Measurements from ENCODE around the gene BIVM. TPM values are rescaled to one million over a fixed set of nuclear protein-coding genes. Genes with fewer than 3 reads are reported as not detected.
A peak's percentile ranks its signal among the peaks of the same experiment; 100 is the strongest.

BIVM gene
- total and polyA plus RNA-seq, 2 of the 4 experiments (the other 2 are of a cell fraction), result 7.2 to 12.2 TPM

DNA sequence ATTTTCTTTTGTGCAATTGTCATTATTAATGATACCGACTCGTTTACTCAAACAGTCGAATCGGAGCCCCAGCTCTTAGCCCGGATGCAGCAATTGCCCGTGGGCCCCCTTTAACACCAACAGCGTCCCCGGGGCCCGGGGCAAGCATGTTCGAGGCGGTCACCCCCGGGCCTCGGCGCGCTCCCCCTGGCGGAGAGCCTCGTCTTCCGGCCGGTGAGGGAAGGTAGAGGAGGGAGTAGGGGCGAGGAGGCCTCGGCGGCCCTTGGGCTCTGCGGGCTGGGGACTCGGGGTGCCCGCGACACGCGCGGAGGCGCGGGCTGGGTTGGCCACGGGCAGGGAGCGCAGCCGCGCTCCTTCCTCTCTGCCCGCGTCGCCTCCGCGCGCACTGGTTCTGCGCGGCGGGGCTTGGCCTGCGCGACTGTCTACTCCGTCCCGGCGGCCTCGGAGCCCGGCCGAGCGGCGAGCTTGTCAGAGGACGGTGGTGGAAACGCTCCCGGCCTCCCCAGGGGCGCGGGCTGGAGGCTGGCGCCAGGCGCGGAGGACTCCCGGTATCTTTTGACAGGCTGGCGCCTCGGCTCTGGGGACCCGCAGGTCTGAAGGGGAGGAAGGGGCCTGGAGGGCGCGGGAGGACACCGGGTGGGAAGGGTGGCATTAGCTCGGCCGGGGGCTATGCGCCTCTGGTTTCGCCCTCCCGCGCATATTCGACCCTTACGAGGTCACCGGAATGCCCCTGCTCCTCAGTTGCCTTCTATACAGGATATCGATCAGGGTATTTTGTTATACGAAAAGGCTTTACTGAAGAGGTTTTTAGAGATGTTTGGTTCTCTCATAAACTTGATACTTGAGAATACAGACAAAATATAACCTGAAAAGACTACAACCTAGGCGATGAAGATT is 1.5 kb downstream of the BIVM start:
- peak overlapping the region; percentile 91 for H3K4me2 ChIP-seq (ENCODE audit: low read depth, low read length)
- peak overlapping the region; percentile 92 for H3K9ac ChIP-seq (ENCODE audit: low read depth, low read length)
- H4K20me1 ChIP-seq (ENCODE audit: insufficient read depth, low read length), result peaks cover 4% of the 10 kb centered on the region; the same call in 1 of the 2 replicates
- dilution Hi-C loops (cut with HindIII; ENCODE audit: low sequenced_read_pairs, unreplicated experiment) (no loop called here), intact Hi-C loops (cut with micrococcal nuclease) (loop anchor here (1.0 to 2.0 kb wide), 3 partner anchors 46 to 220 kb away; partner anchors contain the start of genes ERCC5 and TPP2), in situ Hi-C loops (cut with MboI; ENCODE audit: low sequenced_read_pairs) (no loop called here)
- peak overlapping the region; percentile 77 for H2BK5ac ChIP-seq (ENCODE audit: low read depth, low read length, poor library complexity, severe bottlenecking)
- H3K14ac ChIP-seq (replicated peaks; ENCODE audit: low read depth, low read length), result peak overlapping the region; percentile 72
- peak overlapping the region; percentile 68 for H3K27ac ChIP-seq (ENCODE audit: insufficient read depth, low read length)
- POLR2A ChIA-PET (ENCODE audit: unreplicated experiment), result interaction anchor here (0.6 to 0.7 kb wide), 2 partner anchors 13 to 45 kb away, joined by 3 to 4 read pairs; no protein-coding TSS in a partner anchor
- H3K4me3 ChIP-seq (ENCODE audit: insufficient read depth, low read depth, low read length), result peak overlapping the region; percentile 84
- 0 out of 2 replicates have a peak, but pooled peaks cover 3% of the 10 kb centered on the region for H3K4me1 ChIP-seq (ENCODE audit: control insufficient read depth, insufficient read depth, low read length)
- peak overlapping the region; percentile 91 for H3K4ac ChIP-seq (ENCODE audit: low read depth, low read length)
- H4K5ac ChIP-seq (ENCODE audit: low read depth, low read length), result peak overlapping the region; percentile 73
- no peaks in the 10 kb centered on the region for H3K9me3 ChIP-seq (ENCODE audit: control insufficient read depth, insufficient read depth, low read length)
- peak overlapping the region; percentile 58 for H3K23ac ChIP-seq (ENCODE audit: low read depth, low read length)
- TF ChIP-seq MXI1 (IDR thresholded peaks at IDR 0.05; ENCODE audit: borderline replicate concordance, low read depth, low read length) (no peak), POLR2A (IDR thresholded peaks at IDR 0.05; ENCODE audit: low read depth, low read length) (peak; percentile 40; the same call in 1 of the 2 replicates), BHLHE40 (IDR thresholded peaks at IDR 0.05; ENCODE audit: low read depth, low read length) (no peak), RAD21 (IDR thresholded peaks at IDR 0.05; ENCODE audit: low read length) (peak; percentile 25; the same call in 1 of the 2 replicates), MAZ (IDR thresholded peaks at IDR 0.05; ENCODE audit: borderline replicate concordance, low read depth, low read length) (peak; percentile 51; the same call in 1 of the 2 replicates), CHD1 (IDR thresholded peaks at IDR 0.05; ENCODE audit: low read depth, low read length) (0 out of 2 replicates have a peak, but pooled peaks have one; percentile 49), MAFK (IDR thresholded peaks at IDR 0.05; ENCODE audit: low read depth, low read length) (no peak), SMC3 (IDR thresholded peaks at IDR 0.05; ENCODE audit: low read depth, low read length) (peak; percentile 39; the same call in 1 of the 2 replicates)
- TF ChIP-seq, protein P1, sequence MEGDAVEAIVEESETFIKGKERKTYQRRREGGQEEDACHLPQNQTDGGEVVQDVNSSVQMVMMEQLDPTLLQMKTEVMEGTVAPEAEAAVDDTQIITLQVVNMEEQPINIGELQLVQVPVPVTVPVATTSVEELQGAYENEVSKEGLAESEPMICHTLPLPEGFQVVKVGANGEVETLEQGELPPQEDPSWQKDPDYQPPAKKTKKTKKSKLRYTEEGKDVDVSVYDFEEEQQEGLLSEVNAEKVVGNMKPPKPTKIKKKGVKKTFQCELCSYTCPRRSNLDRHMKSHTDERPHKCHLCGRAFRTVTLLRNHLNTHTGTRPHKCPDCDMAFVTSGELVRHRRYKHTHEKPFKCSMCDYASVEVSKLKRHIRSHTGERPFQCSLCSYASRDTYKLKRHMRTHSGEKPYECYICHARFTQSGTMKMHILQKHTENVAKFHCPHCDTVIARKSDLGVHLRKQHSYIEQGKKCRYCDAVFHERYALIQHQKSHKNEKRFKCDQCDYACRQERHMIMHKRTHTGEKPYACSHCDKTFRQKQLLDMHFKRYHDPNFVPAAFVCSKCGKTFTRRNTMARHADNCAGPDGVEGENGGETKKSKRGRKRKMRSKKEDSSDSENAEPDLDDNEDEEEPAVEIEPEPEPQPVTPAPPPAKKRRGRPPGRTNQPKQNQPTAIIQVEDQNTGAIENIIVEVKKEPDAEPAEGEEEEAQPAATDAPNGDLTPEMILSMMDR (conservative IDR thresholded peaks at IDR 0.05; ENCODE audit: low read depth, low read length), result peak; percentile 66
- peak overlapping the region; percentile 51 to 92 for H4K8ac ChIP-seq (ENCODE audit: low read depth in 2 of 2, low read length in 2 of 2)
- peaks cover 34 to 48% of the 10 kb centered on the region in 2 experiments for H3K79me1 ChIP-seq (ENCODE audit: low read depth in 1 of 2, low read length in 2 of 2)
- H2BK15ac ChIP-seq (ENCODE audit: low read depth, low read length), result no peak overlapping the region
- H3K36me3 ChIP-seq (ENCODE audit: control insufficient read depth, insufficient read depth, low read length), result no peaks in the 10 kb centered on the region
- peak overlapping the region; percentile 56; the same call in 1 of the 2 replicates for H2BK120ac ChIP-seq (ENCODE audit: low read depth, low read length)
- H2AK9ac ChIP-seq (replicated peaks; ENCODE audit: low read depth, low read length, poor library complexity), result peak overlapping the region; percentile 98
- H3K27me3 ChIP-seq (ENCODE audit: control insufficient read depth, insufficient read depth, low read length), result no peaks in the 10 kb centered on the region
- DNase-seq (peak; percentile 68), ATAC-seq (ENCODE audit: low read depth) (peak; percentile 78)
- H2AK5ac ChIP-seq (ENCODE audit: low read depth, low read length), result 0 out of 2 replicates have a peak overlapping the region, but pooled peaks have one; percentile 32
- H3K56ac ChIP-seq (ENCODE audit: extremely low read depth, insufficient read depth, low read length), result peak overlapping the region; percentile 46
- 1% methylated on average over 29 of the region's 81 CpGs; no CpG with 5 or more reads in 1 of the 2 experiments for WGBS, 2 experiments (ENCODE audit: extremely low coverage in 2 of 2, insufficient read length in 1 of 2)
- no peak overlapping the region; the same call in 1 of the 2 replicates for H3K18ac ChIP-seq (ENCODE audit: low read depth, low read length)
- 0 out of 2 replicates have a peak, but pooled peaks cover 6% of the 10 kb centered on the region for H3K9me1 ChIP-seq (ENCODE audit: insufficient read depth, low read length)
- peak overlapping the region; percentile 83; the same call in 1 of the 2 replicates for H4K91ac ChIP-seq (ENCODE audit: insufficient read depth, low read depth, low read length)
- H2AFZ ChIP-seq (replicated peaks; ENCODE audit: low read length, poor library complexity), result peak overlapping the region; percentile 100
- BruUV-seq (replicated peaks), result no TSS peak
- CTCF ChIA-PET, result interaction anchor here (0.7 to 2.1 kb wide), 4 partner anchors 24 to 55 kb away, joined by 3 to 6 read pairs (median 4); partner anchors contain the start of gene TEX30
- H2BK20ac ChIP-seq (ENCODE audit: low read depth, low read length), result no peak overlapping the region
